HepG2 (cell line): ENCODE measurements around the gene ZCCHC7. TPM values are rescaled to one million over a fixed set of nuclear protein-coding genes. Genes with fewer than 3 reads are reported as not detected.

ENCODE experiments used
- ATAC-seq: fragments of 200-7000 bp; cut with Tn5 transposase; 3 replicates; pipeline ENCODE4 v1.9.1; 2020; ENCODE audit warnings: mild to moderate bottlenecking, moderate library complexity
- BruUV-seq: library from RNA; stranded (reverse); fragments of 400-500 nt; replicated peaks from 2 replicates; lab custom pipeline; 2021; lab: Mats Ljungman, UMichigan
- CTCF ChIA-PET: fragments of 300-600 bp; formaldehyde crosslinking; extraction: SDS; loops from one replicate; lab custom pipeline; 2021; ENCODE audit warnings: low total read pairs, inconsistent platforms, low intra/inter-chr PET ratio; lab: Yijun Ruan, JAX
- POLR2A ChIA-PET: fragments of 350-600 bp; sonication (Branson Sonifier 250); formaldehyde crosslinking; loops from one replicate; lab custom pipeline; 2020; ENCODE audit warnings: antibody characterized with exemption, inconsistent platforms; lab: Yijun Ruan, JAX
- DNase-seq: peaks from one replicate; pipeline ENCODE4 v3.0.0-alpha.2; 2015; ENCODE audit warnings: low spot score
- FAIRE-seq: peaks from 3 replicates; lab custom pipeline; 2011; peaks lifted over from hg19 to GRCh38; lab: Jason Lieb, UNC
- H2AFZ ChIP-seq: one replicate; pipeline ENCODE4 v1.6.1; 2011; ENCODE audit warnings: low read length, inconsistent platforms
- H3K27ac ChIP-seq: fragments of 300-600 bp; 3 replicates; pipeline ENCODE4 v1.8.0; 2011; ENCODE audit warnings: mixed run types, mild to moderate bottlenecking, mixed read lengths, low read length, inconsistent platforms; ENCODE audit not compliant: insufficient read depth; ENCODE audit errors: extremely low read length
- H3K27me3 ChIP-seq, 2 experiments: fragments of 200-600 bp in 1 of 2; 2 replicates in 1 of 2; 3 replicates in 1 of 2; pipeline versions ENCODE4 v1.6.0 to v1.8.0; 2011; ENCODE audit warnings: low read length in 2 of 2, mild to moderate bottlenecking in 2 of 2, moderate library complexity in 2 of 2, inconsistent platforms in 1 of 2; ENCODE audit not compliant: insufficient read depth in 2 of 2, control insufficient read depth in 1 of 2
- H3K36me3 ChIP-seq, 2 experiments: fragments of 200-600 bp in 1 of 2; replicated peaks in 1 of 2; 2 replicates in 1 of 2; 3 replicates in 1 of 2; pipeline versions ENCODE4 v1.5.1 to v1.8.0; 2011; ENCODE audit warnings: low read length in 2 of 2, inconsistent platforms in 1 of 2; ENCODE audit not compliant: insufficient read depth in 2 of 2, control insufficient read depth in 1 of 2
- H3K4me1 ChIP-seq: 2 replicates; pipeline ENCODE4 v1.5.1; 2012; ENCODE audit warnings: low read length, inconsistent platforms; ENCODE audit not compliant: insufficient read depth
- H3K4me2 ChIP-seq: 2 replicates; pipeline ENCODE4 v1.6.0; 2011; ENCODE audit warnings: low read depth, low read length, inconsistent platforms
- H3K4me3 ChIP-seq, 3 experiments: fragments of 200-600 bp in 1 of 3; sonication (generic), shearing (Covaris generic) in 1 of 3; replicated peaks in 1 of 3; 2 replicates each; pipeline ENCODE4 v1.5.1; 2011 to 2016; ENCODE audit warnings: low read length in 3 of 3, inconsistent platforms in 2 of 3, low read depth in 2 of 3, mild to moderate bottlenecking in 2 of 3, control low read depth in 1 of 3, mixed read lengths in 1 of 3; ENCODE audit not compliant: insufficient read depth in 1 of 3
- H3K79me2 ChIP-seq: one replicate; pipeline ENCODE4 v1.6.1; 2011; ENCODE audit warnings: low read length, inconsistent platforms; ENCODE audit not compliant: insufficient read depth
- H3K9ac ChIP-seq: 2 replicates; pipeline ENCODE4 v1.6.0; 2011; ENCODE audit warnings: mild to moderate bottlenecking, low read depth, low read length, inconsistent platforms; ENCODE audit not compliant: insufficient read depth
- H3K9me3 ChIP-seq: 2 replicates; pipeline ENCODE4 v1.5.1; 2012; ENCODE audit warnings: mild to moderate bottlenecking, low read length
- H4K20me1 ChIP-seq: 2 replicates; pipeline ENCODE4 v1.6.0; 2011; ENCODE audit warnings: inconsistent platforms, mild to moderate bottlenecking, low read length, moderate library complexity; ENCODE audit not compliant: insufficient read depth
- KLF12 ChIP-seq: sonication (generic); formaldehyde crosslinking; IDR thresholded peaks from 2 replicates; pipeline ENCODE4 v1.4.0; 2020; ENCODE audit warnings: missing genetic modification reagents, borderline replicate concordance
- POLR2A ChIP-seq, 2 experiments: IDR thresholded peaks; 2 replicates each; pipeline ENCODE4 v1.6.1; 2011; ENCODE audit warnings: low read depth in 2 of 2, low read length in 2 of 2, mild to moderate bottlenecking in 1 of 2, moderate library complexity in 1 of 2; ENCODE audit not compliant: insufficient read depth in 1 of 2
- SIN3B ChIP-seq: fragments of 150-350 bp; IDR thresholded peaks from 2 replicates; pipeline ENCODE4 v1.6.1; 2014; ENCODE audit warnings: low read length
- SMYD3 ChIP-seq: sonication (generic); formaldehyde crosslinking; IDR thresholded peaks from 2 replicates; pipeline ENCODE4 v1.8.1; 2023; ENCODE audit warnings: mild to moderate bottlenecking, missing genetic modification reagents
- TAF15 ChIP-seq: fragments of 200-400 bp; formaldehyde crosslinking; IDR thresholded peaks from one replicate; pipeline ENCODE4 v1.6.1; 2018; ENCODE audit warnings: mild to moderate bottlenecking, low read depth, low read length; ENCODE audit not compliant: poor library complexity, severe bottlenecking
- ZBTB20 ChIP-seq: sonication (generic); formaldehyde crosslinking; IDR thresholded peaks from 2 replicates; pipeline ENCODE4 v1.8.1; 2023; ENCODE audit warnings: missing genetic modification reagents, low read depth, mild to moderate bottlenecking, borderline replicate concordance
- ZNF10 ChIP-seq: sonication (generic); formaldehyde crosslinking; IDR thresholded peaks from 2 replicates; pipeline ENCODE4 v1.4.0; 2020; ENCODE audit warnings: mild to moderate bottlenecking, low read depth, missing genetic modification reagents, borderline replicate concordance
- ZNF678 ChIP-seq: sonication (generic); formaldehyde crosslinking; IDR thresholded peaks from 2 replicates; pipeline ENCODE4 v1.4.0; 2020; ENCODE audit warnings: mild to moderate bottlenecking, missing genetic modification reagents
- ZNF724P ChIP-seq: sonication (generic); formaldehyde crosslinking; IDR thresholded peaks from 2 replicates; pipeline ENCODE4 v1.8.0; 2022; ENCODE audit warnings: missing genetic modification reagents, borderline replicate concordance
- ZNF891 ChIP-seq: sonication (generic); formaldehyde crosslinking; IDR thresholded peaks from 2 replicates; pipeline ENCODE4 v1.5.0; 2020; ENCODE audit warnings: mild to moderate bottlenecking, missing genetic modification reagents
- WGBS: methylation state at CpG from one replicate; pipeline ENCODE4 v1.1.6; 2017; ENCODE audit warnings: low lambda C conversion rate; 5-methylcytosine and 5-hydroxymethylcytosine counted together
- in situ Hi-C: cut with HindIII; loops from 2 replicates; pipeline ENCODE4 v1.10.0; 2017; ENCODE audit warnings: low pct_unique_long_range_greater_than_20kb; ENCODE audit not compliant: extremely low pct_ligation_motif_present
- intact Hi-C: fragments of 100-400 bp; cut with micrococcal nuclease; formaldehyde crosslinking; loops from one replicate; pipeline ENCODE4 v1.10.0; 2022; ENCODE audit not compliant: unreplicated experiment
- polyA plus RNA-seq, 8 experiments: library from polyadenylated mRNA; depleted of rRNA in 3 of 8; stranded (reverse) in 7 of 8; unstranded in 1 of 8; fragments of >200 nt; fragmentation: Illumina TruSeq in 4 of 8; extraction: Trizol in 4 of 8; gene quantifications; 2 replicates each; pipeline versions ENCODE4 v1.2.1 to v1.2.3, GENCODE V29; 2011 to 2016; ENCODE audit warnings: low read depth in 4 of 8, missing spikeins in 1 of 8, mixed read lengths in 1 of 8; ENCODE audit not compliant: insufficient read depth in 1 of 8
- total RNA-seq, 5 experiments: library from RNA; depleted of rRNA; stranded (reverse); fragments of >200 nt; fragmentation: Illumina TruSeq; extraction: Trizol; gene quantifications; 2 replicates each; pipeline ENCODE4 v1.2.3, GENCODE V29; 2016; ENCODE audit warnings: low read depth in 1 of 5
- TF ChIP-seq, protein P1 (sequence below): sonication (generic); formaldehyde crosslinking; IDR thresholded peaks from 2 replicates; pipeline ENCODE4 v1.5.0; 2020; ENCODE audit warnings: mild to moderate bottlenecking, missing genetic modification reagents
- TF ChIP-seq, protein P2 (sequence below): sonication (generic); formaldehyde crosslinking; IDR thresholded peaks from 2 replicates; pipeline ENCODE4 v1.8.0; 2022; ENCODE audit warnings: mild to moderate bottlenecking, missing genetic modification reagents, moderate library complexity

ZCCHC7 gene
- total and polyA plus RNA-seq, 2 of the 13 experiments (the other 11 are each of a cell fraction or from before 2014, with no cell fraction given): 13.6 to 19.3 TPM

DNA sequence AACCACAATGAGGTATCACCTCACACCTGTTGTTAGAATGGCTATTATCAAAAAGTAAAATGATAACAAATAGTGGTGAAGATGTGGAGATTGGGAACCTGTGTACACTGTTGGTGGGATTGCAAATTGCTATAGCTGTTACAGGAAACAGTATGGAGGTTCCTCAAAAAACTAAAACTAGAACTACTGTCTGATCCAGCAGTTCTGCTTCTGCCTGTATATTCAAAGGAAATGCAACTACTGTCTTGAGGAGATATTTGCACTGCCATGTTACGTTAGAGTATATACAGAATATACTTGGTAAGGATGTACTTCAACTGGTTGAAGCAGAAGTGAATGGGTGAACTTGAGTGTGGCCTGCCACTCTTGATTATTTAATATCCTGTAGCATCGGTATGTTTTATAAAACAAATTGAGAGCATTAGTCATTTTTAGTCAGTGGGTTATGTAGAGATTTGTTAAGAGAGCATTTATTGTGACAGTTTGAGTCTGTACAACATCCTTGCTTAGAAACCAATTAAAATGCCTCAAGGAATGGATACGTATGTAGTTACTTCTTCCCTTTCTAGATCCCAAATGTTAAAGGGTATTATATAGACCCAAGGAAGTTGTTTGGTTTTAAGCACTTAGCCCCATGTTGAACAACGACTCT lies 37.5 kb downstream of the ZCCHC7 start:
- DNase-seq: no peak
- CTCF ChIA-PET: no interaction called here
- TF ChIP-seq ZNF10 (CRISPR knock-in tag) (no peak), TAF15 (no peak)
- ATAC-seq: no peak
- Histone ChIP-seq H3K36me3 (peaks cover 1 to 10% of the 10 kb centered on the region in 2 experiments; a peak in 4 of 5 replicates), H2AFZ (no peak overlapping the region), H3K79me2 (no peaks in the 10 kb centered on the region), H3K4me2 (no peak overlapping the region), H3K4me3 (no peak overlapping the region), H3K27ac (no peak overlapping the region), H3K9me3 (no peaks in the 10 kb centered on the region), H3K4me1 (no peaks in the 10 kb centered on the region), H3K27me3 (no peaks in the 10 kb centered on the region), H3K9ac (no peak overlapping the region), H4K20me1 (no peaks in the 10 kb centered on the region)
- BruUV-seq: no TSS peak
- POLR2A ChIA-PET: no interaction called here
- no peak for FAIRE-seq
- in situ Hi-C loops: no loop called here
- WGBS: 96% methylated on average over 4 of the region's 4 CpGs
- intact Hi-C loops: no loop called here

DNA sequence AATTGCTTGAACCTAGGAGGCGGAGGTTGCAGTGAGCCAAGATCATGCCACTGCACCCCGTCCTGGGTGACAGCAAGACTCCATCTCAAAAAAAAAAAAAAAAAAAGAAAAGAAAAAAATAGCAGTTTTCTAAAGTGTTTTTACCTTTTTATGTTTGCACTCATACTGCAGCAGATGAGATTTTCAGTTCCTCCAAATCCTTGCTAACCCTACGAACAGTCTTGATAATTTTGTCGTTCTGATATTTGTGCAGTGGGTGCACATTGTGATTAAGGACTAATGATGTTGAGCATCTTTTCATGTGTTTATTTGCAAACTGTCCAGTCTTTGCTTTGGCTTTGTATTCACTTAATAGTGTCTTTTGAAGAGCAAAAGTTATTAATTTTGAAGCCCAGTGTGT lies 42.9 kb downstream of the ZCCHC7 start:
- Histone ChIP-seq H3K4me2 (no peak overlapping the region), H3K27me3 (no peaks in the 10 kb centered on the region), H3K36me3 (peaks cover 0 to 10% of the 10 kb centered on the region in 2 experiments; a peak in 2 of 5 replicates), H3K27ac (no peak overlapping the region), H3K9ac (no peak overlapping the region), H3K4me3 (no peak overlapping the region), H3K4me1 (no peaks in the 10 kb centered on the region), H2AFZ (no peak overlapping the region), H4K20me1 (no peaks in the 10 kb centered on the region), H3K9me3 (no peaks in the 10 kb centered on the region), H3K79me2 (no peaks in the 10 kb centered on the region)
- TF ChIP-seq POLR2A (IDR thresholded peaks at IDR 0.05; ENCODE audit: insufficient read depth in 1 of 2, low read depth in 2 of 2, low read length in 2 of 2): no peak
- TF ChIP-seq SIN3B: no peak
- TF ChIP-seq ZNF724P (CRISPR knock-in tag): no peak
- TF ChIP-seq ZNF678 (CRISPR knock-in tag): no peak
- TF ChIP-seq, protein P1, sequence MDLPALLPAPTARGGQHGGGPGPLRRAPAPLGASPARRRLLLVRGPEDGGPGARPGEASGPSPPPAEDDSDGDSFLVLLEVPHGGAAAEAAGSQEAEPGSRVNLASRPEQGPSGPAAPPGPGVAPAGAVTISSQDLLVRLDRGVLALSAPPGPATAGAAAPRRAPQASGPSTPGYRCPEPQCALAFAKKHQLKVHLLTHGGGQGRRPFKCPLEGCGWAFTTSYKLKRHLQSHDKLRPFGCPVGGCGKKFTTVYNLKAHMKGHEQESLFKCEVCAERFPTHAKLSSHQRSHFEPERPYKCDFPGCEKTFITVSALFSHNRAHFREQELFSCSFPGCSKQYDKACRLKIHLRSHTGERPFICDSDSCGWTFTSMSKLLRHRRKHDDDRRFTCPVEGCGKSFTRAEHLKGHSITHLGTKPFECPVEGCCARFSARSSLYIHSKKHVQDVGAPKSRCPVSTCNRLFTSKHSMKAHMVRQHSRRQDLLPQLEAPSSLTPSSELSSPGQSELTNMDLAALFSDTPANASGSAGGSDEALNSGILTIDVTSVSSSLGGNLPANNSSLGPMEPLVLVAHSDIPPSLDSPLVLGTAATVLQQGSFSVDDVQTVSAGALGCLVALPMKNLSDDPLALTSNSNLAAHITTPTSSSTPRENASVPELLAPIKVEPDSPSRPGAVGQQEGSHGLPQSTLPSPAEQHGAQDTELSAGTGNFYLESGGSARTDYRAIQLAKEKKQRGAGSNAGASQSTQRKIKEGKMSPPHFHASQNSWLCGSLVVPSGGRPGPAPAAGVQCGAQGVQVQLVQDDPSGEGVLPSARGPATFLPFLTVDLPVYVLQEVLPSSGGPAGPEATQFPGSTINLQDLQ: no peak
- no peak for TF ChIP-seq SMYD3 (CRISPR knock-in tag)
- no peak for TF ChIP-seq ZNF891 (CRISPR knock-in tag)
- TF ChIP-seq, protein P2, sequence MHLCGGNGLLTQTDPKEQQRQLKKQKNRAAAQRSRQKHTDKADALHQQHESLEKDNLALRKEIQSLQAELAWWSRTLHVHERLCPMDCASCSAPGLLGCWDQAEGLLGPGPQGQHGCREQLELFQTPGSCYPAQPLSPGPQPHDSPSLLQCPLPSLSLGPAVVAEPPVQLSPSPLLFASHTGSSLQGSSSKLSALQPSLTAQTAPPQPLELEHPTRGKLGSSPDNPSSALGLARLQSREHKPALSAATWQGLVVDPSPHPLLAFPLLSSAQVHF (CRISPR knock-in tag): no peak
- TF ChIP-seq KLF12 (CRISPR knock-in tag): no peak
- no peak for TF ChIP-seq ZBTB20 (CRISPR knock-in tag)
- BruUV-seq: no TSS peak
- DNase-seq (no peak), ATAC-seq (no peak), FAIRE-seq (no peak)
- CTCF ChIA-PET: no interaction called here
- in situ Hi-C loops: no loop called here
- intact Hi-C loops: no loop called here
- POLR2A ChIA-PET: no interaction called here
- WGBS: 99% methylated on average over 4 of the region's 4 CpGs
